ENCODE data around the gene DNAJC22. TPM values are rescaled to one million over a fixed set of nuclear protein-coding genes. Genes with fewer than 3 reads are reported as not detected.

Gene DNAJC22
- total and polyA plus RNA-seq, 2 of the 13 experiments (the other 11 are each of a cell fraction or from before 2014, with no cell fraction given) = 25.2 to 31.7 TPM

DNA sequence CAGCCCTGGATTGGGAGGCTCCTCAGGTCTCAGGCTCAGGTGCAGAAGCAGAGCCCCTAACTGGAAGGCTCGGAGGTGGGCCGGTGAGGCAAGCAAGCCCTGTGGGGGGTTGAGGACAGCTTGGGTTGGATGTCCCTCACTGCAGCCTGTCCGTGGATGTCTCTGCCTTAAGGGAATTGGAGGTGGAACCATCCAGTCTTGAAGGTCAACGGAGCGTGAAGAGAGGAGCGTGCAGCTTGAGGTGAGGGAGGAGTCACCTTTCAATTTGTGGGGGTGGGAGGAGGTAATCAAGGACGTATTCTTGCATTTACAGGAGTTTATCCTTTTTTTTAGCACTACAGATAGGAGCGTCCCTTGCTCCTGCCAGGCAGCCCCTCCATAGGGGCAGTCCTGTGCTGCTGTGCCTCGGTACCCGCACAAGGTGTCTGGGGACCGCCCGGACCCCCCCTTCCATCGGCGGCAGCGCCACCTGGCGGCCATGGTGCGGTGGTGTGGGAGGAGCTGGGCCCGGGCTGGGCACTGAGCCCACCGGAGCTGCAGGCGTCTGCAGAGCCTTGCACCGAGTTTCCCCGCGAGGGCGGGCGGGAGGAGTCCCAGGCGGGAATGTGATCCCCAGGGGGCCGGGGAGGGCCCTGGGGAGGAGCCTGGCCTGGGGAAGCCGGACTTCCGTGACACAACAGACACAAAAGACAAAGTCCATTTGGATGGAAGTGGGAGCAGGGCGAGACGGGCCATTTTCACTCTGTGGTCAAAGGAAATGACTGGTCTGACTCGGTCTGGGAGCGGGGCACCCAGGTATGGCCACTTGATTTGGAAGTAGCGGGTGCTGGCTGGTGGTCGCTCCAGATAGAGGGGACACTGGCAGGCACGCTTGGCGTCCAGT is 864 bp downstream of the DNAJC22 start (continued):
- TF ChIP-seq ZNF564 (CRISPR knock-in tag; IDR thresholded peaks at IDR 0.05) (no peak; the same call in 1 of the 2 replicates), CREM (IDR thresholded peaks at IDR 0.05) (no peak), CREM (CRISPR knock-in tag; IDR thresholded peaks at IDR 0.05) (no peak), ZNF773 (CRISPR knock-in tag; IDR thresholded peaks at IDR 0.05; ENCODE audit: borderline replicate concordance) (peak; percentile 82; the same call in 1 of the 2 replicates), MYC (CRISPR knock-in tag; IDR thresholded peaks at IDR 0.05; ENCODE audit: borderline replicate concordance) (peak; percentile 79), ZNF678 (CRISPR knock-in tag; IDR thresholded peaks at IDR 0.05) (no peak), GFI1 (CRISPR knock-in tag; IDR thresholded peaks at IDR 0.05; ENCODE audit: borderline replicate concordance) (no peak), GATAD2A (CRISPR knock-in tag; IDR thresholded peaks at IDR 0.05) (peak; percentile 87), ISL2 (CRISPR knock-in tag; IDR thresholded peaks at IDR 0.05) (peak; percentile 86), ZNF282 (IDR thresholded peaks at IDR 0.05; ENCODE audit: partially characterized antibody) (no peak), FOXJ3 (CRISPR knock-in tag; IDR thresholded peaks at IDR 0.05; ENCODE audit: borderline replicate concordance) (peak; percentile 80; the same call in 1 of the 2 replicates), ZNF34 (CRISPR knock-in tag; IDR thresholded peaks at IDR 0.05; ENCODE audit: borderline replicate concordance) (no peak), CEBPB (IDR thresholded peaks at IDR 0.05; ENCODE audit: borderline replicate concordance, low read depth, low read length) (no peak; the same call in 1 of the 2 replicates), EED (CRISPR knock-in tag; IDR thresholded peaks at IDR 0.05) (no peak), TBX3 (IDR thresholded peaks at IDR 0.05; ENCODE audit: borderline replicate concordance) (no peak)
- TF ChIP-seq, protein P1, sequence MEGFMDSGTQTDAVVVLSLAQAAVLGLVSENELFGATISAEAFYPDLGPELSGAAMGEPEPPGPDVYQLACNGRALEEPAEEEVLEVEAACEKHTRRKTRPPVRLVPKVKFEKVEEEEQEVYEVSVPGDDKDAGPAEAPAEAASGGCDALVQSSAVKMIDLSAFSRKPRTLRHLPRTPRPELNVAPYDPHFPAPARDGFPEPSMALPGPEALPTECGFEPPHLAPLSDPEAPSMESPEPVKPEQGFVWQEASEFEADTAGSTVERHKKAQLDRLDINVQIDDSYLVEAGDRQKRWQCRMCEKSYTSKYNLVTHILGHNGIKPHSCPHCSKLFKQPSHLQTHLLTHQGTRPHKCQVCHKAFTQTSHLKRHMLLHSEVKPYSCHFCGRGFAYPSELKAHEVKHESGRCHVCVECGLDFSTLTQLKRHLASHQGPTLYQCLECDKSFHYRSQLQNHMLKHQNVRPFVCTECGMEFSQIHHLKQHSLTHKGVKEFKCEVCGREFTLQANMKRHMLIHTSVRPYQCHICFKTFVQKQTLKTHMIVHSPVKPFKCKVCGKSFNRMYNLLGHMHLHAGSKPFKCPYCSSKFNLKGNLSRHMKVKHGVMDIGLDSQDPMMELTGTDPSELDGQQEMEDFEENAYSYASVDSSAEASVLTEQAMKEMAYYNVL (CRISPR knock-in tag; IDR thresholded peaks at IDR 0.05; ENCODE audit: borderline replicate concordance) = no peak
- TF ChIP-seq, protein P2, sequence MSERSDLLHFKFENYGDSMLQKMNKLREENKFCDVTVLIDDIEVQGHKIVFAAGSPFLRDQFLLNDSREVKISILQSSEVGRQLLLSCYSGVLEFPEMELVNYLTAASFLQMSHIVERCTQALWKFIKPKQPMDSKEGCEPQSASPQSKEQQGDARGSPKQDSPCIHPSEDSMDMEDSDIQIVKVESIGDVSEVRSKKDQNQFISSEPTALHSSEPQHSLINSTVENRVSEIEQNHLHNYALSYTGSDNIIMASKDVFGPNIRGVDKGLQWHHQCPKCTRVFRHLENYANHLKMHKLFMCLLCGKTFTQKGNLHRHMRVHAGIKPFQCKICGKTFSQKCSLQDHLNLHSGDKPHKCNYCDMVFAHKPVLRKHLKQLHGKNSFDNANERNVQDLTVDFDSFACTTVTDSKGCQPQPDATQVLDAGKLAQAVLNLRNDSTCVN (CRISPR knock-in tag; IDR thresholded peaks at IDR 0.05; ENCODE audit: borderline replicate concordance) = peak; percentile 33; the same call in 1 of the 2 replicates
- TF ChIP-seq, protein P3, sequence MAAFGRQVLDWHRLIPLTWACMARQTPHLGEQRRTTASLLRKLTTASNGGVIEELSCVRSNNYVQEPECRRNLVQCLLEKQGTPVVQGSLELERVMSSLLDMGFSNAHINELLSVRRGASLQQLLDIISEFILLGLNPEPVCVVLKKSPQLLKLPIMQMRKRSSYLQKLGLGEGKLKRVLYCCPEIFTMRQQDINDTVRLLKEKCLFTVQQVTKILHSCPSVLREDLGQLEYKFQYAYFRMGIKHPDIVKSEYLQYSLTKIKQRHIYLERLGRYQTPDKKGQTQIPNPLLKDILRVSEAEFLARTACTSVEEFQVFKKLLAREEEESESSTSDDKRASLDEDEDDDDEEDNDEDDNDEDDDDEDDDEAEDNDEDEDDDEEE (CRISPR knock-in tag; IDR thresholded peaks at IDR 0.05) = no peak
- TF ChIP-seq, protein P4, sequence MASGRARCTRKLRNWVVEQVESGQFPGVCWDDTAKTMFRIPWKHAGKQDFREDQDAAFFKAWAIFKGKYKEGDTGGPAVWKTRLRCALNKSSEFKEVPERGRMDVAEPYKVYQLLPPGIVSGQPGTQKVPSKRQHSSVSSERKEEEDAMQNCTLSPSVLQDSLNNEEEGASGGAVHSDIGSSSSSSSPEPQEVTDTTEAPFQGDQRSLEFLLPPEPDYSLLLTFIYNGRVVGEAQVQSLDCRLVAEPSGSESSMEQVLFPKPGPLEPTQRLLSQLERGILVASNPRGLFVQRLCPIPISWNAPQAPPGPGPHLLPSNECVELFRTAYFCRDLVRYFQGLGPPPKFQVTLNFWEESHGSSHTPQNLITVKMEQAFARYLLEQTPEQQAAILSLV (CRISPR knock-in tag; IDR thresholded peaks at IDR 0.05; ENCODE audit: borderline replicate concordance) = no peak
- TF ChIP-seq, protein P5, sequence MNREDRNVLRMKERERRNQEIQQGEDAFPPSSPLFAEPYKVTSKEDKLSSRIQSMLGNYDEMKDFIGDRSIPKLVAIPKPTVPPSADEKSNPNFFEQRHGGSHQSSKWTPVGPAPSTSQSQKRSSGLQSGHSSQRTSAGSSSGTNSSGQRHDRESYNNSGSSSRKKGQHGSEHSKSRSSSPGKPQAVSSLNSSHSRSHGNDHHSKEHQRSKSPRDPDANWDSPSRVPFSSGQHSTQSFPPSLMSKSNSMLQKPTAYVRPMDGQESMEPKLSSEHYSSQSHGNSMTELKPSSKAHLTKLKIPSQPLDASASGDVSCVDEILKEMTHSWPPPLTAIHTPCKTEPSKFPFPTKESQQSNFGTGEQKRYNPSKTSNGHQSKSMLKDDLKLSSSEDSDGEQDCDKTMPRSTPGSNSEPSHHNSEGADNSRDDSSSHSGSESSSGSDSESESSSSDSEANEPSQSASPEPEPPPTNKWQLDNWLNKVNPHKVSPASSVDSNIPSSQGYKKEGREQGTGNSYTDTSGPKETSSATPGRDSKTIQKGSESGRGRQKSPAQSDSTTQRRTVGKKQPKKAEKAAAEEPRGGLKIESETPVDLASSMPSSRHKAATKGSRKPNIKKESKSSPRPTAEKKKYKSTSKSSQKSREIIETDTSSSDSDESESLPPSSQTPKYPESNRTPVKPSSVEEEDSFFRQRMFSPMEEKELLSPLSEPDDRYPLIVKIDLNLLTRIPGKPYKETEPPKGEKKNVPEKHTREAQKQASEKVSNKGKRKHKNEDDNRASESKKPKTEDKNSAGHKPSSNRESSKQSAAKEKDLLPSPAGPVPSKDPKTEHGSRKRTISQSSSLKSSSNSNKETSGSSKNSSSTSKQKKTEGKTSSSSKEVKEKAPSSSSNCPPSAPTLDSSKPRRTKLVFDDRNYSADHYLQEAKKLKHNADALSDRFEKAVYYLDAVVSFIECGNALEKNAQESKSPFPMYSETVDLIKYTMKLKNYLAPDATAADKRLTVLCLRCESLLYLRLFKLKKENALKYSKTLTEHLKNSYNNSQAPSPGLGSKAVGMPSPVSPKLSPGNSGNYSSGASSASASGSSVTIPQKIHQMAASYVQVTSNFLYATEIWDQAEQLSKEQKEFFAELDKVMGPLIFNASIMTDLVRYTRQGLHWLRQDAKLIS (CRISPR knock-in tag; IDR thresholded peaks at IDR 0.05) = no peak; the same call in 1 of the 2 replicates
